Measurements from ENCODE around the gene UBL3. TPM values are rescaled to one million over a fixed set of nuclear protein-coding genes. Genes with fewer than 3 reads are reported as not detected.

The UBL3 gene
- total RNA-seq, 1 donor from 2014 or later: 21.3 TPM

GRCh38 chr13:29748097-29748496 is 102.3 kb downstream of the UBL3 start:
- H3K4me3 Mint-ChIP-seq (ENCODE audit: unreplicated experiment): no peak overlapping the region
- no peak for TF ChIP-seq CTCF (IDR thresholded peaks at IDR 0.05; ENCODE audit: partially characterized antibody, unreplicated experiment)
- H3K27ac Mint-ChIP-seq (ENCODE audit: unreplicated experiment): no peak overlapping the region
- no peaks in the 10 kb centered on the region for H3K36me3 Mint-ChIP-seq (ENCODE audit: unreplicated experiment)
- DNase-seq: no peak
- H3K9me3 Mint-ChIP-seq (ENCODE audit: unreplicated experiment): no peaks in the 10 kb centered on the region
- H3K27me3 Mint-ChIP-seq (ENCODE audit: unreplicated experiment): peaks cover 2% of the 10 kb centered on the region
- H3K4me1 Mint-ChIP-seq (ENCODE audit: low read depth, unreplicated experiment): peaks cover 6% of the 10 kb centered on the region

- no peak overlapping the region for H3K27ac Mint-ChIP-seq (ENCODE audit: unreplicated experiment)
- H3K36me3 Mint-ChIP-seq (ENCODE audit: unreplicated experiment): no peaks in the 10 kb centered on the region
- H3K4me1 Mint-ChIP-seq (ENCODE audit: low read depth, unreplicated experiment): peaks cover 6% of the 10 kb centered on the region
- peaks cover 2% of the 10 kb centered on the region for H3K27me3 Mint-ChIP-seq (ENCODE audit: unreplicated experiment)
- no peak overlapping the region for H3K4me3 Mint-ChIP-seq (ENCODE audit: unreplicated experiment)
- no peak for TF ChIP-seq CTCF (IDR thresholded peaks at IDR 0.05; ENCODE audit: partially characterized antibody, unreplicated experiment)
- no peak for DNase-seq
- no peaks in the 10 kb centered on the region for H3K9me3 Mint-ChIP-seq (ENCODE audit: unreplicated experiment)
Observed at GRCh38 chr13:29746148-29746677, 104.2 kb downstream of the UBL3 start.

- no peak for TF ChIP-seq CTCF (IDR thresholded peaks at IDR 0.05; ENCODE audit: partially characterized antibody, unreplicated experiment)
- H3K27me3 Mint-ChIP-seq (ENCODE audit: unreplicated experiment): peaks cover 2% of the 10 kb centered on the region
- H3K9me3 Mint-ChIP-seq (ENCODE audit: unreplicated experiment): no peaks in the 10 kb centered on the region
- no peaks in the 10 kb centered on the region for H3K36me3 Mint-ChIP-seq (ENCODE audit: unreplicated experiment)
- H3K27ac Mint-ChIP-seq (ENCODE audit: unreplicated experiment): no peak overlapping the region
- DNase-seq: no peak
- H3K4me1 Mint-ChIP-seq (ENCODE audit: low read depth, unreplicated experiment): peaks cover 6% of the 10 kb centered on the region
- no peak overlapping the region for H3K4me3 Mint-ChIP-seq (ENCODE audit: unreplicated experiment)
Observed at GRCh38 chr13:29745704-29746103, 104.7 kb downstream of the UBL3 start.

- Mint-ChIP-seq H3K27me3 (ENCODE audit: unreplicated experiment) (no peaks in the 10 kb centered on the region), H3K4me1 (ENCODE audit: low read depth, unreplicated experiment) (peaks cover 3% of the 10 kb centered on the region), H3K4me3 (ENCODE audit: unreplicated experiment) (no peak overlapping the region), H3K9me3 (ENCODE audit: unreplicated experiment) (no peaks in the 10 kb centered on the region), H3K27ac (ENCODE audit: unreplicated experiment) (no peak overlapping the region), H3K36me3 (ENCODE audit: unreplicated experiment) (no peaks in the 10 kb centered on the region)
- no peak for TF ChIP-seq CTCF (IDR thresholded peaks at IDR 0.05; ENCODE audit: partially characterized antibody, unreplicated experiment)
- no peak for DNase-seq
Observed at GRCh38 chr13:29743201-29743786, 107.1 kb downstream of the UBL3 start.

GRCh38 chr13:29740961-29741360 is 109.5 kb downstream of the UBL3 start:
- H3K27ac Mint-ChIP-seq (ENCODE audit: unreplicated experiment): no peak overlapping the region
- peaks cover 3% of the 10 kb centered on the region for H3K4me1 Mint-ChIP-seq (ENCODE audit: low read depth, unreplicated experiment)

More at GRCh38 chr13:29740961-29741360, 109.5 kb downstream of the UBL3 start:
- no peak for TF ChIP-seq CTCF (IDR thresholded peaks at IDR 0.05; ENCODE audit: partially characterized antibody, unreplicated experiment)
- Mint-ChIP-seq H3K27me3 (ENCODE audit: unreplicated experiment) (no peaks in the 10 kb centered on the region), H3K9me3 (ENCODE audit: unreplicated experiment) (no peaks in the 10 kb centered on the region), H3K4me3 (ENCODE audit: unreplicated experiment) (no peak overlapping the region), H3K36me3 (ENCODE audit: unreplicated experiment) (no peaks in the 10 kb centered on the region)
- no peak for DNase-seq

Data from glutamatergic neuron (in vitro differentiated cells).